ENCODE data around the gene LRR1. TPM values are rescaled to one million over a fixed set of nuclear protein-coding genes. Genes with fewer than 3 reads are reported as not detected.

The LRR1 gene
- total and polyA plus RNA-seq, 9 of the 15 experiments (the other 6 are each of a cell fraction or from before 2014, with no cell fraction given): 26.5 to 58.1 (median 31.8) TPM

DNA sequence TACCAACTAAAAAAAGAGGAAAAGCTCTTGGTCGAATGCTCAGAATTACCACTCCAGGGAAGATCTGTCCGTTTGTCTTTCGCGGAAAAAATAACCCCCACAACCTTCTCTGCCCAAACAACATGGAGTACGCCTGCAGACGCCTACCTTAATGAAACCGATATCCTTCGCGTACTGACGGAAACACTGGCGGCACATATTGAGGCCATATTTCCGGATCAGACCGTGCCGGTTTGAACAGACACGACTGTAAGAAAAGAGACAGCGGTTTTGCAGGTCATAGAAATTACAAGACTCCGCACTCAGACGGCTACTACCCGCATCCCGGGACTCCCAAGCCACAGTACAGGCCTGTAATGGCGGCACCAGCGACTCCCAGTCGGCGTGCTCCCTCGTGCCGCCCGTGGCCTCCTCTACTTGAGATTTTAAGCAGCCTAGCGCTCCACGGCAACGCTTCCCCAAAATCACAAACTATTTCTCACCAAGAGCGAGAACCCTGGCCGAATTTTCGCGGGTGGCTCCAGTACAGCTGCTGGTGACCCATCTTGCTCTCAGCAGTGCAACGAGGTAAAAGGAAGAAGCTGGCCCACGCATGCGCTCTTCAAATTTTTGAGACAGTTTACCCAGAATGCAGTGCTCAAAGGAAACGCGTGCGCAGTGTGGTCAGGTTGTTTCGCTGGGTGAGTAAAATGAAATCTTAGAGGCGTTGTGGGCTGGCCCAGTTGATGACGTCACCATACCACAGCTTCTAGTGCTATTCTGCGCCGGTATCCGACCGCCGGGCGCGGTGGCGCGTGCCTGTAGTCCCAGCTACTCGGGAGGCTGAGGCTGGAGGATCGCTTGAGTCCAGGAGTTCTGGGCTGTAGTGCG is 12.7 kb upstream of the LRR1 start, which contains the start of gene RPS29 (continued):
- TF ChIP-seq, protein P1, sequence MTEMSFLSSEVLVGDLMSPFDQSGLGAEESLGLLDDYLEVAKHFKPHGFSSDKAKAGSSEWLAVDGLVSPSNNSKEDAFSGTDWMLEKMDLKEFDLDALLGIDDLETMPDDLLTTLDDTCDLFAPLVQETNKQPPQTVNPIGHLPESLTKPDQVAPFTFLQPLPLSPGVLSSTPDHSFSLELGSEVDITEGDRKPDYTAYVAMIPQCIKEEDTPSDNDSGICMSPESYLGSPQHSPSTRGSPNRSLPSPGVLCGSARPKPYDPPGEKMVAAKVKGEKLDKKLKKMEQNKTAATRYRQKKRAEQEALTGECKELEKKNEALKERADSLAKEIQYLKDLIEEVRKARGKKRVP (CRISPR knock-in tag; IDR thresholded peaks at IDR 0.05): no peak
- peak; percentile 65; the same call in 1 of the 2 replicates for TF ChIP-seq SOX6 (IDR thresholded peaks at IDR 0.05)
- TF ChIP-seq ZBED1 (IDR thresholded peaks at IDR 0.05): no peak
- no peak for TF ChIP-seq SIX5 (IDR thresholded peaks at IDR 0.05; ENCODE audit: borderline replicate concordance in 1 of 2, insufficient read depth in 1 of 2, low read depth in 1 of 2, low read length in 2 of 2)
- TF ChIP-seq, protein P2, sequence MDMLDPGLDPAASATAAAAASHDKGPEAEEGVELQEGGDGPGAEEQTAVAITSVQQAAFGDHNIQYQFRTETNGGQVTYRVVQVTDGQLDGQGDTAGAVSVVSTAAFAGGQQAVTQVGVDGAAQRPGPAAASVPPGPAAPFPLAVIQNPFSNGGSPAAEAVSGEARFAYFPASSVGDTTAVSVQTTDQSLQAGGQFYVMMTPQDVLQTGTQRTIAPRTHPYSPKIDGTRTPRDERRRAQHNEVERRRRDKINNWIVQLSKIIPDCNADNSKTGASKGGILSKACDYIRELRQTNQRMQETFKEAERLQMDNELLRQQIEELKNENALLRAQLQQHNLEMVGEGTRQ (CRISPR knock-in tag; IDR thresholded peaks at IDR 0.05): no peak
- TF ChIP-seq, protein P3, sequence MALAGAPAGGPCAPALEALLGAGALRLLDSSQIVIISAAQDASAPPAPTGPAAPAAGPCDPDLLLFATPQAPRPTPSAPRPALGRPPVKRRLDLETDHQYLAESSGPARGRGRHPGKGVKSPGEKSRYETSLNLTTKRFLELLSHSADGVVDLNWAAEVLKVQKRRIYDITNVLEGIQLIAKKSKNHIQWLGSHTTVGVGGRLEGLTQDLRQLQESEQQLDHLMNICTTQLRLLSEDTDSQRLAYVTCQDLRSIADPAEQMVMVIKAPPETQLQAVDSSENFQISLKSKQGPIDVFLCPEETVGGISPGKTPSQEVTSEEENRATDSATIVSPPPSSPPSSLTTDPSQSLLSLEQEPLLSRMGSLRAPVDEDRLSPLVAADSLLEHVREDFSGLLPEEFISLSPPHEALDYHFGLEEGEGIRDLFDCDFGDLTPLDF (CRISPR knock-in tag; IDR thresholded peaks at IDR 0.05): no peak
- TF ChIP-seq, protein P4, sequence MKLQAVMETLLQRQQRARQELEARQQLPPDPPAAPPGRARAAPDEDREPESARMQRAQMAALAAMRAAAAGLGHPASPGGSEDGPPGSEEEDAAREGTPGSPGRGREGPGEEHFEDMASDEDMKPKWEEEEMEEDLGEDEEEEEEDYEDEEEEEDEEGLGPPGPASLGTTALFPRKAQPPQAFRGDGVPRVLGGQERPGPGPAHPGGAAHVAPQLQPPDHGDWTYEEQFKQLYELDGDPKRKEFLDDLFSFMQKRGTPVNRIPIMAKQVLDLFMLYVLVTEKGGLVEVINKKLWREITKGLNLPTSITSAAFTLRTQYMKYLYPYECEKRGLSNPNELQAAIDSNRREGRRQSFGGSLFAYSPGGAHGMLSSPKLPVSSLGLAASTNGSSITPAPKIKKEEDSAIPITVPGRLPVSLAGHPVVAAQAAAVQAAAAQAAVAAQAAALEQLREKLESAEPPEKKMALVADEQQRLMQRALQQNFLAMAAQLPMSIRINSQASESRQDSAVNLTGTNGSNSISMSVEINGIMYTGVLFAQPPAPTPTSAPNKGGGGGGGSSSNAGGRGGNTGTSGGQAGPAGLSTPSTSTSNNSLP (IDR thresholded peaks at IDR 0.05; ENCODE audit: borderline replicate concordance, low read depth, low read length): no peak
- TF ChIP-seq NCOA6 (IDR thresholded peaks at IDR 0.05): no peak
- TF ChIP-seq CBFB (CRISPR knock-in tag; IDR thresholded peaks at IDR 0.05): no peak
- TF ChIP-seq, protein P5, sequence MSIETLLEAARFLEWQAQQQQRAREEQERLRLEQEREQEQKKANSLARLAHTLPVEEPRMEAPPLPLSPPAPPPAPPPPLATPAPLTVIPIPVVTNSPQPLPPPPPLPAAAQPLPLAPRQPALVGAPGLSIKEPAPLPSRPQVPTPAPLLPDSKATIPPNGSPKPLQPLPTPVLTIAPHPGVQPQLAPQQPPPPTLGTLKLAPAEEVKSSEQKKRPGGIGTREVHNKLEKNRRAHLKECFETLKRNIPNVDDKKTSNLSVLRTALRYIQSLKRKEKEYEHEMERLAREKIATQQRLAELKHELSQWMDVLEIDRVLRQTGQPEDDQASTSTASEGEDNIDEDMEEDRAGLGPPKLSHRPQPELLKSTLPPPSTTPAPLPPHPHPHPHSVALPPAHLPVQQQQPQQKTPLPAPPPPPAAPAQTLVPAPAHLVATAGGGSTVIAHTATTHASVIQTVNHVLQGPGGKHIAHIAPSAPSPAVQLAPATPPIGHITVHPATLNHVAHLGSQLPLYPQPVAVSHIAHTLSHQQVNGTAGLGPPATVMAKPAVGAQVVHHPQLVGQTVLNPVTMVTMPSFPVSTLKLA (conservative IDR thresholded peaks at IDR 0.05): peak; percentile 66 to 81
- no peak; a peak in 1 of 4 replicates for TF ChIP-seq ARNT (IDR thresholded peaks at IDR 0.05)
- peak; percentile 99 for TF ChIP-seq JUND (IDR thresholded peaks at IDR 0.05; ENCODE audit: borderline replicate concordance, low read depth, low read length)
- peak; percentile 98 for TF ChIP-seq JUND (tag; IDR thresholded peaks at IDR 0.05; ENCODE audit: borderline replicate concordance, low read depth, low read length)
- TF ChIP-seq GATAD2B (IDR thresholded peaks at IDR 0.05; ENCODE audit: borderline replicate concordance): no peak
- no peak for TF ChIP-seq ZNF124 (CRISPR knock-in tag; IDR thresholded peaks at IDR 0.05)
- no peak for TF ChIP-seq RUNX1 (IDR thresholded peaks at IDR 0.05; ENCODE audit: low read depth)
- TF ChIP-seq POLR2G (IDR thresholded peaks at IDR 0.05; ENCODE audit: low read depth, low read length): peak; percentile 81
- no peak for TF ChIP-seq SP2 (IDR thresholded peaks at IDR 0.05; ENCODE audit: extremely low read depth, low read depth, low read length, poor library complexity, severe bottlenecking)
- TF ChIP-seq PHB (CRISPR knock-in tag; IDR thresholded peaks at IDR 0.05): no peak
- TF ChIP-seq FUS (optimal IDR thresholded peaks at IDR 0.05; ENCODE audit: low read depth, low read length): no peak
- TF ChIP-seq RCOR1 (IDR thresholded peaks at IDR 0.05; ENCODE audit: borderline replicate concordance in 1 of 2, low read depth in 2 of 2, low read length in 2 of 2): no peak; a peak in 1 of 4 replicates

Measured in K562 (cell line).